Measurements from ENCODE around the gene EFEMP1. TPM values are rescaled to one million over a fixed set of nuclear protein-coding genes. Genes with fewer than 3 reads are reported as not detected.

The EFEMP1 gene
- total and polyA plus RNA-seq, 2 of the 13 experiments (the other 11 are each of a cell fraction or from before 2014, with no cell fraction given) = not detected

DNA sequence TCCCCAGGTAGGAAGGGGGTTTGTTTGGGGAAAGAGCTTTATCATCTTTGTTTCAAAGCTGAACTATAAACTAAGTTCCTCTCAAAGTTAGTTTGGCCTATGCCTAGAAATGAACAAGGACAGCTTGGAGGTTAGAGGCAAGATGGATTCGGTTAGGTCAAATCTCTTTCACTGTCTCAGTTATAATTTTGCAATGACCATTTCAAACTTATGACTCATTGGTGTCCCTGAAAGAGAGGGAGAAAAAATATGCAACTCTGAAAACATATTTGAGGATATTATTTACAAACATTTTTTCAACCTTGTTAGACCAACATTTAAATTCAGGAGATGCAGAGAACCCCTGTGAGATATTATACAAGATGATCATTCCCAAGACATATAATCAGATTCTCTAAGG is 95.7 kb downstream of the EFEMP1 start:
- H3K27me3 ChIP-seq (ENCODE audit: control insufficient read depth in 1 of 2, insufficient read depth in 2 of 2, low read length in 2 of 2) = no peaks in the 10 kb centered on the region; a peak in 2 of 5 replicates
- CTCF ChIA-PET (ENCODE audit: low intra/inter-chr PET ratio, low total read pairs) = no interaction called here
- H3K79me2 ChIP-seq (ENCODE audit: insufficient read depth, low read length) = no peaks in the 10 kb centered on the region
- no peak overlapping the region for H3K4me2 ChIP-seq (ENCODE audit: low read depth, low read length)
- ATAC-seq = no peak
- no peak overlapping the region for H3K4me3 ChIP-seq (replicated peaks in 1 of 3; ENCODE audit: insufficient read depth in 1 of 3, low read depth in 2 of 3, low read length in 3 of 3)
- no peaks in the 10 kb centered on the region for H4K20me1 ChIP-seq (ENCODE audit: insufficient read depth, low read length)
- no peak overlapping the region for H2AFZ ChIP-seq (ENCODE audit: low read length)
- no peak for FAIRE-seq
- POLR2A ChIA-PET = no interaction called here
- in situ Hi-C loops (cut with HindIII; ENCODE audit: extremely low pct_ligation_motif_present, low pct_unique_long_range_greater_than_20kb) = no loop called here
- BruUV-seq (replicated peaks) = no TSS peak
- H3K9me3 ChIP-seq (ENCODE audit: low read length) = no peaks in the 10 kb centered on the region
- TF ChIP-seq ZNF569 (CRISPR knock-in tag; IDR thresholded peaks at IDR 0.05; ENCODE audit: borderline replicate concordance) (no peak), NRL (CRISPR knock-in tag; IDR thresholded peaks at IDR 0.05; ENCODE audit: borderline replicate concordance) (no peak), FOXK1 (CRISPR knock-in tag; IDR thresholded peaks at IDR 0.05; ENCODE audit: borderline replicate concordance, low read depth) (no peak), ZNF75D (CRISPR knock-in tag; IDR thresholded peaks at IDR 0.05; ENCODE audit: borderline replicate concordance) (no peak), NPAS2 (CRISPR knock-in tag; IDR thresholded peaks at IDR 0.05; ENCODE audit: borderline replicate concordance) (no peak), MAFG (CRISPR knock-in tag; IDR thresholded peaks at IDR 0.05) (no peak)
- TF ChIP-seq, protein P1, sequence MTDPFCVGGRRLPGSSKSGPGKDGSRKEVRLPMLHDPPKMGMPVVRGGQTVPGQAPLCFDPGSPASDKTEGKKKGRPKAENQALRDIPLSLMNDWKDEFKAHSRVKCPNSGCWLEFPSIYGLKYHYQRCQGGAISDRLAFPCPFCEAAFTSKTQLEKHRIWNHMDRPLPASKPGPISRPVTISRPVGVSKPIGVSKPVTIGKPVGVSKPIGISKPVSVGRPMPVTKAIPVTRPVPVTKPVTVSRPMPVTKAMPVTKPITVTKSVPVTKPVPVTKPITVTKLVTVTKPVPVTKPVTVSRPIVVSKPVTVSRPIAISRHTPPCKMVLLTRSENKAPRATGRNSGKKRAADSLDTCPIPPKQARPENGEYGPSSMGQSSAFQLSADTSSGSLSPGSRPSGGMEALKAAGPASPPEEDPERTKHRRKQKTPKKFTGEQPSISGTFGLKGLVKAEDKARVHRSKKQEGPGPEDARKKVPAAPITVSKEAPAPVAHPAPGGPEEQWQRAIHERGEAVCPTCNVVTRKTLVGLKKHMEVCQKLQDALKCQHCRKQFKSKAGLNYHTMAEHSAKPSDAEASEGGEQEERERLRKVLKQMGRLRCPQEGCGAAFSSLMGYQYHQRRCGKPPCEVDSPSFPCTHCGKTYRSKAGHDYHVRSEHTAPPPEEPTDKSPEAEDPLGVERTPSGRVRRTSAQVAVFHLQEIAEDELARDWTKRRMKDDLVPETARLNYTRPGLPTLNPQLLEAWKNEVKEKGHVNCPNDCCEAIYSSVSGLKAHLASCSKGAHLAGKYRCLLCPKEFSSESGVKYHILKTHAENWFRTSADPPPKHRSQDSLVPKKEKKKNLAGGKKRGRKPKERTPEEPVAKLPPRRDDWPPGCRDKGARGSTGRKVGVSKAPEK (CRISPR knock-in tag; IDR thresholded peaks at IDR 0.05; ENCODE audit: borderline replicate concordance) = no peak
- TF ChIP-seq, protein P2, sequence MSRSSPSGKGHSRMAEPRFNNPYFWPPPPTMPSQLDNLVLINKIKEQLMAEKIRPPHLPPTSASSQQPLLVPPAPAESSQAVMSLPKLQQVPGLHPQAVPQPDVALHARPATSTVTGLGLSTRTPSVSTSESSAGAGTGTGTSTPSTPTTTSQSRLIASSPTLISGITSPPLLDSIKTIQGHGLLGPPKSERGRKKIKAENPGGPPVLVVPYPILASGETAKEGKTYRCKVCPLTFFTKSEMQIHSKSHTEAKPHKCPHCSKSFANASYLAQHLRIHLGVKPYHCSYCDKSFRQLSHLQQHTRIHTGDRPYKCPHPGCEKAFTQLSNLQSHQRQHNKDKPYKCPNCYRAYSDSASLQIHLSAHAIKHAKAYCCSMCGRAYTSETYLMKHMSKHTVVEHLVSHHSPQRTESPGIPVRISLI (CRISPR knock-in tag; IDR thresholded peaks at IDR 0.05; ENCODE audit: borderline replicate concordance) = no peak
- H3K36me3 ChIP-seq (replicated peaks in 1 of 2; ENCODE audit: control insufficient read depth in 1 of 2, insufficient read depth in 2 of 2, low read length in 2 of 2) = no peaks in the 10 kb centered on the region
- WGBS (ENCODE audit: low lambda C conversion rate) = 21% methylated on average over 1 of the region's 1 CpG
- H3K4me1 ChIP-seq (ENCODE audit: insufficient read depth, low read length) = no peaks in the 10 kb centered on the region
- intact Hi-C loops (cut with micrococcal nuclease; ENCODE audit: unreplicated experiment) = no loop called here
- no peak overlapping the region for H3K27ac ChIP-seq (ENCODE audit: extremely low read length, insufficient read depth, low read length)
- DNase-seq (ENCODE audit: low spot score) = no peak
- no peak overlapping the region for H3K9ac ChIP-seq (ENCODE audit: insufficient read depth, low read depth, low read length)
